ENCODE data around the gene DCBLD2. TPM values are rescaled to one million over a fixed set of nuclear protein-coding genes. Genes with fewer than 3 reads are reported as not detected.

DCBLD2 gene
- total and polyA plus RNA-seq, 4 donors, result 25.0 to 42.3 (median 29.5) TPM

- no peaks in the 10 kb centered on the region for H3K9me3 ChIP-seq (ENCODE audit: control insufficient read depth, insufficient read depth, low read length)
- H3K4me1 ChIP-seq (ENCODE audit: control insufficient read depth, insufficient read depth, low read length), result no peaks in the 10 kb centered on the region
- no peak overlapping the region for H3K4me3 ChIP-seq (ENCODE audit: low read depth, low read length)
- no peak overlapping the region for H3K27ac ChIP-seq (ENCODE audit: low read depth, low read length)
- no peak for DNase-seq (ENCODE audit: low read depth in 4 of 6, low spot score in 6 of 6)
- no peaks in the 10 kb centered on the region for H3K36me3 ChIP-seq (ENCODE audit: control insufficient read depth, insufficient read depth, low read length)
- no peaks in the 10 kb centered on the region for H3K27me3 ChIP-seq (ENCODE audit: control insufficient read depth, insufficient read depth, low read length)
- 100% methylated on average over 2 of the region's 4 CpGs for WGBS (ENCODE audit: insufficient coverage)
These were observed 155.4 kb downstream of the DCBLD2 start for GRCh38 chr3:98746122-98746521.

Small RNAs within 50 kb of the gene (small RNA-seq; reads per million reads assigned to genes)
- gene RNU6-1263P (ENCODE audit: low replicate concordance) (not detected), gene RNU6-26P (ENCODE audit: low replicate concordance) (not detected)

Other genes starting within 250 kb of the DCBLD2 start
- gene ST3GAL6, start 138.4 kb downstream of the DCBLD2 start, total RNA-seq, result 10 to 100 TPM; 14.2 to 24.2 TPM
- 10 to 100 TPM; 21.8 to 22.2 TPM for gene ST3GAL6, start 138.4 kb downstream of the DCBLD2 start, polyA plus RNA-seq (ENCODE audit: insufficient read length in 2 of 2)

Measured in spinal cord (tissue), 10 donors.